Panc1 (cell line): ENCODE data around the gene KBTBD8. TPM values are rescaled to one million over a fixed set of nuclear protein-coding genes. Genes with fewer than 3 reads are reported as not detected.

ENCODE experiments used
- ATAC-seq: fragments of 200-7000 bp; cut with Tn5 transposase; 2 replicates; pipeline ENCODE4 v1.9.1; 2020; ENCODE audit warnings: mild to moderate bottlenecking, moderate library complexity
- BruUV-seq: library from RNA; stranded (reverse); fragments of 400-500 nt; replicated peaks from 2 replicates; lab custom pipeline; 2021; lab: Mats Ljungman, UMichigan
- CTCF ChIA-PET: fragments of 300-600 bp; sonication (Branson Sonifier 250); formaldehyde crosslinking; loops from one replicate; lab custom pipeline; 2022; ENCODE audit warnings: antibody characterized with exemption; lab: Charles Lee
- POLR2A ChIA-PET: fragments of 300-600 bp; sonication (Branson Sonifier 250); formaldehyde crosslinking; loops from one replicate; lab custom pipeline; 2022; ENCODE audit warnings: antibody characterized with exemption; lab: Charles Lee
- DNase-seq: peaks from one replicate; pipeline ENCODE4 v3.0.0-alpha.2; 2010; ENCODE audit warnings: low read depth, low spot score
- H3K27ac ChIP-seq: 2 replicates; pipeline ENCODE4 v1.5.1; 2011; ENCODE audit warnings: mild to moderate bottlenecking, low read length, inconsistent platforms
- H3K27me3 ChIP-seq: fragments of 200-500 bp; sonication (Bioruptor generic); 2 replicates; pipeline ENCODE4 v1.6.0; 2014; ENCODE audit warnings: low read length, inconsistent platforms; ENCODE audit not compliant: control insufficient read depth, insufficient read depth
- H3K36me3 ChIP-seq: fragments of 200-500 bp; sonication (Bioruptor generic); 2 replicates; pipeline ENCODE4 v1.5.1; 2014; ENCODE audit warnings: inconsistent platforms, mild to moderate bottlenecking, low read length, moderate library complexity; ENCODE audit not compliant: control insufficient read depth, insufficient read depth
- H3K4me1 ChIP-seq: 2 replicates; pipeline ENCODE4 v1.5.1; 2011; ENCODE audit warnings: inconsistent platforms, mild to moderate bottlenecking, low read length, moderate library complexity; ENCODE audit not compliant: control insufficient read depth, insufficient read depth
- H3K4me3 ChIP-seq, 2 experiments: 2 replicates each; pipeline ENCODE4 v1.5.1; 2011 to 2012; ENCODE audit warnings: low read depth in 2 of 2, low read length in 2 of 2, mild to moderate bottlenecking in 2 of 2, inconsistent platforms in 1 of 2, moderate library complexity in 1 of 2
- H3K9me3 ChIP-seq: fragments of 200-500 bp; sonication (Bioruptor generic); 2 replicates; pipeline ENCODE4 v1.5.1; 2014; ENCODE audit warnings: low read depth, mild to moderate bottlenecking, inconsistent platforms, low read length, moderate library complexity; ENCODE audit not compliant: control insufficient read depth, insufficient read depth
- POLR2AphosphoS5 ChIP-seq: IDR thresholded peaks from 2 replicates; pipeline ENCODE4 v1.6.1; 2012; ENCODE audit warnings: mild to moderate bottlenecking, low read depth, low read length, moderate library complexity
- SIN3A ChIP-seq: IDR thresholded peaks from 2 replicates; pipeline ENCODE4 v1.6.1; 2012; ENCODE audit warnings: low read depth, mild to moderate bottlenecking, low read length, moderate library complexity, borderline replicate concordance; ENCODE audit not compliant: insufficient read depth
- TCF7L2 ChIP-seq: IDR thresholded peaks from 2 replicates; pipeline ENCODE4 v1.6.1; 2011; ENCODE audit warnings: mild to moderate bottlenecking, low read depth, low read length, inconsistent platforms
- in situ Hi-C: cut with HindIII; loops from 2 replicates; pipeline ENCODE4 v1.10.0; 2016; ENCODE audit warnings: low sequenced_read_pairs, low pct_unique_long_range_greater_than_20kb
- intact Hi-C: fragments of 100-400 bp; cut with micrococcal nuclease; formaldehyde crosslinking; loops from one replicate; pipeline ENCODE4 v1.10.0; 2022; ENCODE audit not compliant: unreplicated experiment
- total RNA-seq: library from RNA; stranded (reverse); gene quantifications from one replicate; pipeline ENCODE4 v1.2.1, GENCODE V29; 2021; ENCODE audit not compliant: unreplicated experiment
- TF ChIP-seq, protein P1 (sequence below), 2 experiments: IDR thresholded peaks; 2 replicates each; pipeline ENCODE4 v1.6.1; 2011 to 2012; ENCODE audit warnings: low read depth in 2 of 2, control low read depth in 1 of 2, low read length in 1 of 2, mild to moderate bottlenecking in 1 of 2, moderate library complexity in 1 of 2; ENCODE audit not compliant: insufficient read depth in 1 of 2
- TF ChIP-seq, protein P2 (sequence below): fragments of 450-650 bp; IDR thresholded peaks from 2 replicates; pipeline ENCODE4 v1.5.1; 2017; ENCODE audit warnings: mild to moderate bottlenecking

The KBTBD8 gene
- total RNA-seq, 1 experiment from 2014 or later: 0.98 TPM

DNA sequence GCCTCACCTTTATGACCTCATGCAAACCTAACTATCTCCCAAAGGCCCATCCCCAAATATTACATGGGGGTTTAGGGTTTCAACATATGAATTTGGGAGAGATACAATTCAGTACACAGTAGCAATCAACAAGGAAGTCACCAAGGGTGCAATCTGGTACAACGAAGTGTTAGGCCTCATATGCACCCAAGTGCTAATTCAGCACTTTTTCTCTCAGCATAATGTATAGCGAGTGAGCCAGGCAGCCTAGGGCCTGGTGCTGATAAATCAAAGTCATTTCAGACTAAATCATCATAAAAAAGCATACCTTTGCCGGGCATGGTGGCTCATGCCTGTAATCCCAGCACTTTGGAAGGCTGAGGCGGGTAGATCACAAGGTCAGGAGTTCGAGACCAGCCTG, 11.7 kb upstream of the KBTBD8 start:
- no peak overlapping the region for H3K27ac ChIP-seq
- CTCF ChIA-PET: interaction anchor here (0.7 kb wide), 1 partner anchor 14 kb away, joined by 3 read pairs; no protein-coding TSS in a partner anchor
- H3K27me3 ChIP-seq: peaks cover 2% of the 10 kb centered on the region; the same call in 1 of the 2 replicates
- intact Hi-C loops: no loop called here
- POLR2A ChIA-PET: no interaction called here
- ATAC-seq (no peak), DNase-seq (no peak)
- BruUV-seq: no TSS peak
- TF ChIP-seq, protein P1, sequence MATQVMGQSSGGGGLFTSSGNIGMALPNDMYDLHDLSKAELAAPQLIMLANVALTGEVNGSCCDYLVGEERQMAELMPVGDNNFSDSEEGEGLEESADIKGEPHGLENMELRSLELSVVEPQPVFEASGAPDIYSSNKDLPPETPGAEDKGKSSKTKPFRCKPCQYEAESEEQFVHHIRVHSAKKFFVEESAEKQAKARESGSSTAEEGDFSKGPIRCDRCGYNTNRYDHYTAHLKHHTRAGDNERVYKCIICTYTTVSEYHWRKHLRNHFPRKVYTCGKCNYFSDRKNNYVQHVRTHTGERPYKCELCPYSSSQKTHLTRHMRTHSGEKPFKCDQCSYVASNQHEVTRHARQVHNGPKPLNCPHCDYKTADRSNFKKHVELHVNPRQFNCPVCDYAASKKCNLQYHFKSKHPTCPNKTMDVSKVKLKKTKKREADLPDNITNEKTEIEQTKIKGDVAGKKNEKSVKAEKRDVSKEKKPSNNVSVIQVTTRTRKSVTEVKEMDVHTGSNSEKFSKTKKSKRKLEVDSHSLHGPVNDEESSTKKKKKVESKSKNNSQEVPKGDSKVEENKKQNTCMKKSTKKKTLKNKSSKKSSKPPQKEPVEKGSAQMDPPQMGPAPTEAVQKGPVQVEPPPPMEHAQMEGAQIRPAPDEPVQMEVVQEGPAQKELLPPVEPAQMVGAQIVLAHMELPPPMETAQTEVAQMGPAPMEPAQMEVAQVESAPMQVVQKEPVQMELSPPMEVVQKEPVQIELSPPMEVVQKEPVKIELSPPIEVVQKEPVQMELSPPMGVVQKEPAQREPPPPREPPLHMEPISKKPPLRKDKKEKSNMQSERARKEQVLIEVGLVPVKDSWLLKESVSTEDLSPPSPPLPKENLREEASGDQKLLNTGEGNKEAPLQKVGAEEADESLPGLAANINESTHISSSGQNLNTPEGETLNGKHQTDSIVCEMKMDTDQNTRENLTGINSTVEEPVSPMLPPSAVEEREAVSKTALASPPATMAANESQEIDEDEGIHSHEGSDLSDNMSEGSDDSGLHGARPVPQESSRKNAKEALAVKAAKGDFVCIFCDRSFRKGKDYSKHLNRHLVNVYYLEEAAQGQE (IDR thresholded peaks at IDR 0.05; ENCODE audit: insufficient read depth in 1 of 2, low read depth in 2 of 2, low read length in 1 of 2): no peak
- H3K9me3 ChIP-seq: no peaks in the 10 kb centered on the region
- no peaks in the 10 kb centered on the region for H3K4me1 ChIP-seq
- in situ Hi-C loops: no loop called here
- no peak overlapping the region for H3K4me3 ChIP-seq
- no peaks in the 10 kb centered on the region for H3K36me3 ChIP-seq

DNA sequence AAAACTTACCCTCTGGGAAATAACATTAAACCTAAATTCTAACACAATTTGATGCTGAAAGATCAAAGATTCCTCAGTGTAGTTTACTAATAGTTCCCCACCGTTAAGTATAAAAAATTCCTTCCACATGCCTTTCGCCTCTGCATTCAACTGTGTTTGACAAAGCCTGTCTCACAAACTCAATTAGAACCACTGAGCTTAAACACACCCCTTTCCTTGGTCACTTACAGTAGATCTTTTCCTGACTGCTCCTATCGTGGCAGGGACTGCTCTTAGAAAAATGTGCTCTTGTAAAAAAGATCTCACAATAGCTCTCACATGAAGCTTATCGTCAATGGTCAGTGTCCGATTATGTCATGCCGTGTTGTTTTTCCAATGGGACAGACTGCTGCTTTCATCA, 8.9 kb upstream of the KBTBD8 start:
- Histone ChIP-seq H3K4me3 (no peak overlapping the region), H3K27me3 (no peaks in the 10 kb centered on the region), H3K27ac (no peak overlapping the region), H3K36me3 (no peaks in the 10 kb centered on the region), H3K4me1 (no peaks in the 10 kb centered on the region), H3K9me3 (no peaks in the 10 kb centered on the region)
- in situ Hi-C loops: no loop called here
- ATAC-seq (no peak), DNase-seq (no peak)
- ChIA-PET POLR2A (no interaction called here), CTCF (no interaction called here)
- intact Hi-C loops: no loop called here
- no peak for TF ChIP-seq POLR2AphosphoS5
- TF ChIP-seq, protein P1 (IDR thresholded peaks at IDR 0.05; ENCODE audit: insufficient read depth in 1 of 2, low read depth in 2 of 2, low read length in 1 of 2): no peak
- TF ChIP-seq, protein P2, sequence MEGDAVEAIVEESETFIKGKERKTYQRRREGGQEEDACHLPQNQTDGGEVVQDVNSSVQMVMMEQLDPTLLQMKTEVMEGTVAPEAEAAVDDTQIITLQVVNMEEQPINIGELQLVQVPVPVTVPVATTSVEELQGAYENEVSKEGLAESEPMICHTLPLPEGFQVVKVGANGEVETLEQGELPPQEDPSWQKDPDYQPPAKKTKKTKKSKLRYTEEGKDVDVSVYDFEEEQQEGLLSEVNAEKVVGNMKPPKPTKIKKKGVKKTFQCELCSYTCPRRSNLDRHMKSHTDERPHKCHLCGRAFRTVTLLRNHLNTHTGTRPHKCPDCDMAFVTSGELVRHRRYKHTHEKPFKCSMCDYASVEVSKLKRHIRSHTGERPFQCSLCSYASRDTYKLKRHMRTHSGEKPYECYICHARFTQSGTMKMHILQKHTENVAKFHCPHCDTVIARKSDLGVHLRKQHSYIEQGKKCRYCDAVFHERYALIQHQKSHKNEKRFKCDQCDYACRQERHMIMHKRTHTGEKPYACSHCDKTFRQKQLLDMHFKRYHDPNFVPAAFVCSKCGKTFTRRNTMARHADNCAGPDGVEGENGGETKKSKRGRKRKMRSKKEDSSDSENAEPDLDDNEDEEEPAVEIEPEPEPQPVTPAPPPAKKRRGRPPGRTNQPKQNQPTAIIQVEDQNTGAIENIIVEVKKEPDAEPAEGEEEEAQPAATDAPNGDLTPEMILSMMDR: no peak
- no peak for TF ChIP-seq SIN3A
- TF ChIP-seq TCF7L2: no peak
- no TSS peak for BruUV-seq
